ENCODE measurements around the gene NME3.

GRCh38 chr16:1729026-1729425 lies 42.3 kb downstream of the NME3 start:
- TF ChIP-seq ZBTB33 (IDR thresholded peaks at IDR 0.05): no peak
- no peak for TF ChIP-seq ZSCAN29 (IDR thresholded peaks at IDR 0.05)
- TF ChIP-seq POLR2A (IDR thresholded peaks at IDR 0.05; ENCODE audit: low read depth, low read length): no peak
- no peak for TF ChIP-seq ATF2 (IDR thresholded peaks at IDR 0.05; ENCODE audit: low read length)
- no peak for TF ChIP-seq IRF3 (IDR thresholded peaks at IDR 0.05)
- no peak for TF ChIP-seq KLF5 (IDR thresholded peaks at IDR 0.05; ENCODE audit: partially characterized antibody)
- TF ChIP-seq KAT2A (conservative IDR thresholded peaks at IDR 0.05; ENCODE audit: control insufficient read depth, low read depth, low read length): no peak
- no peak for TF ChIP-seq BRCA1 (IDR thresholded peaks at IDR 0.05; ENCODE audit: low read depth, low read length)
- TF ChIP-seq TAF1 (IDR thresholded peaks at IDR 0.05; ENCODE audit: borderline replicate concordance, low read depth, low read length): no peak
- no peak for TF ChIP-seq MYC (IDR thresholded peaks at IDR 0.05; ENCODE audit: insufficient read depth, insufficient read length, insufficient replicate concordance, low read length, severe bottlenecking)
- no peak for TF ChIP-seq IRF4 (IDR thresholded peaks at IDR 0.05; ENCODE audit: low read depth, low read length)
- no peak for TF ChIP-seq CTCF (IDR thresholded peaks at IDR 0.05 in 2 of 3, conservative IDR thresholded peaks at IDR 0.05 in 1 of 3; ENCODE audit: control insufficient read depth in 2 of 3, extremely low read depth in 1 of 3, insufficient read depth in 1 of 3, low read depth in 3 of 3, low read length in 3 of 3)
- no peak for TF ChIP-seq POLR2AphosphoS2 (IDR thresholded peaks at IDR 0.05; ENCODE audit: low read depth, low read length)

All from GM12878 (cell line).